ENCODE results near the gene PFDN2.

The PFDN2 gene

DNA sequence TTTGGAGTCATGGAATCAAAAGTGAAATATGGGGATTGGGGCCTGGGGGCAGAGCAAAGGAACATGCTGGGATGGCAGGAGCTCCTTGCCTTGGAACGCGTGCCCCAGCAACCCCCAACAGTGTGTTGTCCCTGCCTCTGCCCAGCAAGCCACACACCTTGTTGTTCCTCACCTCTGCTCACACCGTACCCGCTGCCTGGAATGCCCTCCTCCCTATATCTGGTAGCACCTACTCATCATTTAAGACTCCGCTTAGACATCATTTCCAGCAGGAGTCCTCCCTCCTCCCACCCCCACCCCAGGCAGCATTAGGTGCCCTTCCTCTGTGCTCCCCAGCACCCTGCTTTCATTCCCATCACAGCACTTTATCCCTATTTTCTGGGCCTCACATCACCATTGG, 36.3 kb downstream of the PFDN2 start:
- no peak for DNase-seq (ENCODE audit: low read depth)
- no peak overlapping the region for H3K4me3 ChIP-seq (ENCODE audit: low read depth, low read length)
- TF ChIP-seq MYC (IDR thresholded peaks at IDR 0.05; ENCODE audit: low read depth, low read length): no peak
- TF ChIP-seq POLR2A (IDR thresholded peaks at IDR 0.05; ENCODE audit: extremely low read depth, insufficient read length): no peak
- no peak for TF ChIP-seq MAX (IDR thresholded peaks at IDR 0.05; ENCODE audit: low read depth, low read length)
- TF ChIP-seq, protein P1, sequence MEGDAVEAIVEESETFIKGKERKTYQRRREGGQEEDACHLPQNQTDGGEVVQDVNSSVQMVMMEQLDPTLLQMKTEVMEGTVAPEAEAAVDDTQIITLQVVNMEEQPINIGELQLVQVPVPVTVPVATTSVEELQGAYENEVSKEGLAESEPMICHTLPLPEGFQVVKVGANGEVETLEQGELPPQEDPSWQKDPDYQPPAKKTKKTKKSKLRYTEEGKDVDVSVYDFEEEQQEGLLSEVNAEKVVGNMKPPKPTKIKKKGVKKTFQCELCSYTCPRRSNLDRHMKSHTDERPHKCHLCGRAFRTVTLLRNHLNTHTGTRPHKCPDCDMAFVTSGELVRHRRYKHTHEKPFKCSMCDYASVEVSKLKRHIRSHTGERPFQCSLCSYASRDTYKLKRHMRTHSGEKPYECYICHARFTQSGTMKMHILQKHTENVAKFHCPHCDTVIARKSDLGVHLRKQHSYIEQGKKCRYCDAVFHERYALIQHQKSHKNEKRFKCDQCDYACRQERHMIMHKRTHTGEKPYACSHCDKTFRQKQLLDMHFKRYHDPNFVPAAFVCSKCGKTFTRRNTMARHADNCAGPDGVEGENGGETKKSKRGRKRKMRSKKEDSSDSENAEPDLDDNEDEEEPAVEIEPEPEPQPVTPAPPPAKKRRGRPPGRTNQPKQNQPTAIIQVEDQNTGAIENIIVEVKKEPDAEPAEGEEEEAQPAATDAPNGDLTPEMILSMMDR (IDR thresholded peaks at IDR 0.05; ENCODE audit: low read depth, low read length): no peak

DNA sequence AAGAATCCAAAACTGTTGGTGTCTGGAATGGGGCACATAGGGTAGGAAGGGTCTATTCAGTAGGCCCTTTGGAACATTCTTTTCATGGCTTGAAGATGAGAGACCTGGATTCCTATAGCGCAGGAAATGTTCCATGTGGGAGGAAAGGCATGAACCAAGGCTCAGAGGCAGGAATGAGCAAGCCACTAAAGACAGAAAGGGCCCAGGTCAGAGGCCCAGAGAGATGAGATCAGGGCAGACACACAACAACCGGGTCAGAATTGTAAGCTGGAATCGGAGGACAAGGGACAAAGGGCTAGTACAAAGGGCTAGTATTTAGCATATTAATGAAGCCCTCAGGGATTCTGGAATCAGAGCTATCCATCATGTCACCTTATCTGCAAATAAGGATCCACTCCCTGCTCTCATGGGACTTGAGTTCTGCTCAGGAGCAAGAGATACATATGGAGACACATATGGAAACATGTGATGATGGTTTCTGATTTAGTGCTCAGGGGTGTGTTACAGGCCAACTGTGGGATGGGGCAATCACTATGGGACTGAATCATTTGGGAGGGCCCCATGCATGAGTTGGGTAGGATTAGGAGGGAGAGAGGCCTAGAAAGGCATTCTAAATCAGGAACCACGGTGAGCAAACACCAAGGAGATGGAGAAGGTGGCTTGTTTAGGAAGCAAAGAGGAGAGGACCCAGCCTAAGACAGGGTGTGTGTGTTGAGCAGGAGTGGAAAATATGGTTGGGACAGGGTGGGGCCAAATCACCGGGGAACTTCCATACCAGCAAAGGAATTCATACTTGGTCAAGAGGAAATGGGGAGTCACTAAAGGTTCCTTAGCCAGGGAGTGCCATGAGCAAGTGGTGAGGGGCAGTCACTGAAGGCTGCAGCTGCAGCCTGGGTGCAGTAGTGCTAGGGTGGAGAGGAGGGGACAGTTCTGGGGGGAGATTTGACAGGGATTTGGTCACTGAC, 37.1 kb downstream of the PFDN2 start:
- DNase-seq (ENCODE audit: low read depth): no peak
- no peak overlapping the region for H3K4me3 ChIP-seq (ENCODE audit: low read depth, low read length)
- TF ChIP-seq MAX (IDR thresholded peaks at IDR 0.05; ENCODE audit: low read depth, low read length): no peak
- TF ChIP-seq, protein P1 (IDR thresholded peaks at IDR 0.05; ENCODE audit: low read depth, low read length): no peak
- no peak for TF ChIP-seq MYC (IDR thresholded peaks at IDR 0.05; ENCODE audit: low read depth, low read length)
- TF ChIP-seq POLR2A (IDR thresholded peaks at IDR 0.05; ENCODE audit: extremely low read depth, insufficient read length): no peak

DNA sequence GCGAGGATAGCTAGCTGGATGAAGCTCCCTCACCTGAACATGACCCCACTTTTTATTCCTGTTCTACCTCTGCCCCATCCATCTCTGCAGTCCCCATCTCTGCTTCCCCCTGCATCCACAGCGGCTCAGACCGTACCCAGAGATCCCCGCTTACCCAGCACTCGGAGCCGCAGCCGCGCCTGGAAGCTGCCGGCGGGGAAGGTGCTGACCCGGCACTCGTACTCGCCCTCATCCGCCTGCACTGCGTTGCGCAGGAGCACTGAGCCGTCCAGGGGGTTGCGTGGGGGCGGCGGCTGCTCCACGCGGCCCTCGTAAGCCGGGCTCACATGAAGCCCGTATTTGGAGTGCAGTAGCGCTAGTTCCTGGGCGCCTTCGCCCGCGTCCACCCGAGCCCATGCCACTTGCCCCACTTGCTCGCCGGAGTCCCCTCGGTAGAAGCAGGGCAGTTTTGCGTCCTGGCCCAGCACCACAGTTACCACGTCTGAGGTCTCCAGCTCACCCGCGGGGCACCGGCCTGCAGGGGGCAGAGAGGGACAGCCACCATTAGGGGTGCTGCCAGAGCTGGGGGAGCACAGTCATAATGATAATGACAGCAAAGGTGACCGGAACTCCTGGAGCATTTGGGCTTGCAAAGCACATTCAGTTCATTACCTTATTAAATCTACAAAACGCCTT, 38.3 kb downstream of the PFDN2 start:
- no peak for DNase-seq (ENCODE audit: low read depth)
- TF ChIP-seq, protein P1 (IDR thresholded peaks at IDR 0.05; ENCODE audit: low read depth, low read length): no peak
- TF ChIP-seq MAX (IDR thresholded peaks at IDR 0.05; ENCODE audit: low read depth, low read length) (no peak), MYC (IDR thresholded peaks at IDR 0.05; ENCODE audit: low read depth, low read length) (no peak), POLR2A (IDR thresholded peaks at IDR 0.05; ENCODE audit: extremely low read depth, insufficient read length) (no peak)
- H3K4me3 ChIP-seq (ENCODE audit: low read depth, low read length): no peak overlapping the region

DNA sequence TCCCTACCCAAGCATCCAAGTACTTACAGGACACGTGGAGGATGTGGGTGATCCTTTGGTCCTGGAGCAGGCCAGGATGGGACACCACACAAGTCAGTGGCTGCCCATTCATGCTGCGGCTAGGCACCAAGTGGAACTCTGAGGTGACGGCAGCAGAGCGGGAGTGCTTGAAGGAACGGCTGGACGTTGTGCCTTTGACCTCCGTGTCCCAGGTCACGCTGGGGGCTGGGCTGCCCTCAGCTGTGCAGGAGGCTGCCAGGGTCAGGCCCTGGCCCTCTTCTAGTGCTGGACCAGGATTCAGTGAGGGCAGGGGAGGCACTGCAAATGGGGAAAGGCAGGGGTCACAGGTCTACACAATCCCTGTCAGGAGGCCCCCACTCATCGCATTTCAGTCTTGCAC, 40.4 kb downstream of the PFDN2 start:
- no peak for TF ChIP-seq MYC (IDR thresholded peaks at IDR 0.05; ENCODE audit: low read depth, low read length)
- no peak for DNase-seq (ENCODE audit: low read depth)
- H3K4me3 ChIP-seq (ENCODE audit: low read depth, low read length): no peak overlapping the region

DNA sequence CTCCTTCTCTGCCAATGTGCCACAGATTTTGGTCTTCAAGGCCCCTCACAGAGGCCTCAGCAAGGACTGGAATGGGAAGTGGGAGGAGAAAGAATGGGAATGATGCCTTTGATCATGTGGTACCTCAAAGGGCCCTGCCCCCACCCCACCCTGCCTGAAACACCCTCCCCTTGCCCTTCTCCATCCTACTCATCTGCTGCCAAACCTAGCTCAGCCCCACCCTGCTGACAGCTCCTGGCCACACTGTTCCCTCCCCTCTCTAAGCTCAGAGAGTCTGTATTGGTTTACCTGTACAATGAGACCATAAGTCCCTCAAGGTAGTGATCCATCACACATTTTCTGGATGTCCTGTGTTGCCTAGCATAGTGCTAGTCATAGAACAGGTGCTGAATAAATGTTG, 41.4 kb downstream of the PFDN2 start:
- TF ChIP-seq, protein P1 (IDR thresholded peaks at IDR 0.05; ENCODE audit: low read depth, low read length): no peak
- TF ChIP-seq POLR2A (IDR thresholded peaks at IDR 0.05; ENCODE audit: extremely low read depth, insufficient read length): no peak
- TF ChIP-seq MYC (IDR thresholded peaks at IDR 0.05; ENCODE audit: low read depth, low read length): no peak
- TF ChIP-seq MAX (IDR thresholded peaks at IDR 0.05; ENCODE audit: low read depth, low read length): no peak
- DNase-seq (ENCODE audit: low read depth): no peak
- no peak overlapping the region for H3K4me3 ChIP-seq (ENCODE audit: low read depth, low read length)

- no peak for DNase-seq (ENCODE audit: low read depth)
- TF ChIP-seq MYC (IDR thresholded peaks at IDR 0.05; ENCODE audit: low read depth, low read length): no peak
- TF ChIP-seq, protein P1 (IDR thresholded peaks at IDR 0.05; ENCODE audit: low read depth, low read length): no peak
- no peak for TF ChIP-seq POLR2A (IDR thresholded peaks at IDR 0.05; ENCODE audit: extremely low read depth, insufficient read length)
- TF ChIP-seq MAX (IDR thresholded peaks at IDR 0.05; ENCODE audit: low read depth, low read length): no peak
- H3K4me3 ChIP-seq (ENCODE audit: low read depth, low read length): no peak overlapping the region
Measured at GRCh38 chr1:161074676-161075368, 43.0 kb downstream of the PFDN2 start.
